ENCODE results near the gene SUSD4. TPM values are rescaled to one million over a fixed set of nuclear protein-coding genes. Genes with fewer than 3 reads are reported as not detected.

SUSD4 gene
- total and polyA plus RNA-seq, 9 of the 15 experiments (the other 6 are each of a cell fraction or from before 2014, with no cell fraction given): 0.06 to 1.7 (median 0.09) TPM; not detected in 4

GRCh38 chr1:223209293-223209898 is 154.6 kb downstream of the SUSD4 start (continued):
- TF ChIP-seq ZNF639 (CRISPR knock-in tag; conservative IDR thresholded peaks at IDR 0.05 in 1 of 2, IDR thresholded peaks at IDR 0.05 in 1 of 2) (peak in 1 of 2 experiments; percentile 33; a peak in 1 of 4 replicates), HMG20A (CRISPR knock-in tag; conservative IDR thresholded peaks at IDR 0.05) (no peak), MTA1 (IDR thresholded peaks at IDR 0.05; ENCODE audit: borderline replicate concordance) (0 out of 2 replicates have a peak, but pooled peaks have one; percentile 34), LARP7 (IDR thresholded peaks at IDR 0.05) (no peak), MEIS2 (IDR thresholded peaks at IDR 0.05; ENCODE audit: partially characterized antibody) (peak; percentile 74), L3MBTL2 (IDR thresholded peaks at IDR 0.05) (no peak), YBX1 (IDR thresholded peaks at IDR 0.05) (no peak), CBFA2T3 (IDR thresholded peaks at IDR 0.05) (peak; percentile 66), CBX8 (IDR thresholded peaks at IDR 0.05; ENCODE audit: borderline replicate concordance, extremely low read depth, low read depth, low read length, poor library complexity, severe bottlenecking) (no peak), GATA2 (CRISPR knock-in tag; IDR thresholded peaks at IDR 0.05) (peak; percentile 63; the same call in 1 of the 2 replicates), CSDE1 (IDR thresholded peaks at IDR 0.05) (no peak), MNT (conservative IDR thresholded peaks at IDR 0.05) (peak in 1 of 2 experiments; percentile 48; a peak in 1 of 4 replicates), CBX1 (IDR thresholded peaks at IDR 0.05; ENCODE audit: low read depth) (no peak), NR2C1 (IDR thresholded peaks at IDR 0.05) (peak; percentile 66), NR2C1 (tag; IDR thresholded peaks at IDR 0.05) (peak; percentile 69; the same call in 1 of the 2 replicates), ZNF592 (IDR thresholded peaks at IDR 0.05) (peak; percentile 59), U2AF2 (optimal IDR thresholded peaks at IDR 0.05; ENCODE audit: low read depth, low read length) (no peak), CREB1 (IDR thresholded peaks at IDR 0.05) (peak; percentile 34; the same call in 1 of the 2 replicates), CREB1 (CRISPR knock-in tag; IDR thresholded peaks at IDR 0.05) (no peak), TCF3 (CRISPR knock-in tag; IDR thresholded peaks at IDR 0.05) (peak; percentile 70), FOXM1 (IDR thresholded peaks at IDR 0.05; ENCODE audit: low read depth) (no peak), FOXM1 (CRISPR knock-in tag; IDR thresholded peaks at IDR 0.05; ENCODE audit: low read depth) (no peak), TEAD4 (IDR thresholded peaks at IDR 0.05; ENCODE audit: low read length) (peak; percentile 41; the same call in 1 of the 2 replicates), TEAD4 (CRISPR knock-in tag; IDR thresholded peaks at IDR 0.05; ENCODE audit: borderline replicate concordance) (no peak)

Data from K562 (cell line).